Glutamatergic neuron (in vitro differentiated cells): ENCODE results near the gene PPP2R2B. TPM values are rescaled to one million over a fixed set of nuclear protein-coding genes. Genes with fewer than 3 reads are reported as not detected.
A peak's percentile ranks its signal among the peaks of the same experiment; 100 is the strongest.

Source experiments
- DNase-seq: peaks from one replicate; pipeline ENCODE4 v3.0.0; 2022
- H3K27ac Mint-ChIP-seq: one replicate; pipeline ENCODE4 v1.8.0; 2020; ENCODE audit warnings: mild to moderate bottlenecking, mixed read lengths, inconsistent platforms; ENCODE audit not compliant: unreplicated experiment
- H3K27me3 Mint-ChIP-seq: one replicate; pipeline ENCODE4 v1.8.0; 2020; ENCODE audit warnings: mild to moderate bottlenecking, moderate library complexity, mixed read lengths, inconsistent platforms; ENCODE audit not compliant: unreplicated experiment
- H3K36me3 Mint-ChIP-seq: one replicate; pipeline ENCODE4 v1.8.0; 2020; ENCODE audit warnings: mild to moderate bottlenecking, mixed read lengths, inconsistent platforms; ENCODE audit not compliant: unreplicated experiment
- H3K4me1 Mint-ChIP-seq: one replicate; pipeline ENCODE4 v1.8.0; 2020; ENCODE audit warnings: mild to moderate bottlenecking, low read depth, mixed read lengths, inconsistent platforms; ENCODE audit not compliant: unreplicated experiment
- H3K4me3 Mint-ChIP-seq: one replicate; pipeline ENCODE4 v1.8.0; 2020; ENCODE audit warnings: mild to moderate bottlenecking, mixed read lengths, inconsistent platforms; ENCODE audit not compliant: unreplicated experiment
- H3K9me3 Mint-ChIP-seq: one replicate; pipeline ENCODE4 v1.8.0; 2020; ENCODE audit warnings: mild to moderate bottlenecking, moderate library complexity, mixed read lengths, inconsistent platforms; ENCODE audit not compliant: unreplicated experiment
- CTCF ChIP-seq: fragments of 200-600 bp; sonication (generic); IDR thresholded peaks from one replicate; pipeline ENCODE4 v1.5.0; 2021; ENCODE audit not compliant: partially characterized antibody, unreplicated experiment
- total RNA-seq: library from RNA; stranded (reverse); fragmentation: NEBNext Ultra II Directional; extraction: Animal tissue kit (Norgen Biotek cat#: 25700); gene quantifications from one replicate; pipeline ENCODE4 v1.2.1, GENCODE V29; 2021; ENCODE audit not compliant: unreplicated experiment

PPP2R2B gene
- total RNA-seq, 1 donor from 2014 or later = 11.4 TPM

DNA sequence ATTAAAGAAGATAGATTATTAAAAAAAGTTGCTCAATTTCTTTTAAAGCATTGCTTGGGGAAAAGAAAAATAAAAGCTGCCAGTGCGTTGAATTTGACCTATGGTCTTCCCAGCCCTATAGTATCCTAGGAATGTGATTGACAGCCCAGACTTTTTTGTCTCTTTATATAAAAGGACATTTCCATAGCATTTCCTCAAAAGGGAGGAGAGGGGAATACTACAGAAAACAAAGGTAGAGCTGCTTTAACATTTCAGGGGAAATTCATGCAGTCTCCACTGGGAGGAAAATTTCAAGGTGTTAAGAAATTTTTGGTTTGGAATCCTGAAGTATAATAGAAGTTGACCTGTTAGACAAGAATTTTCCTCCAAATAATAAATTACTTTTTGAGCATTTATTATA lies 344.7 kb downstream of the PPP2R2B start:
- Mint-ChIP-seq H3K27me3 (peaks cover 3% of the 10 kb centered on the region), H3K27ac (no peak overlapping the region), H3K36me3 (no peaks in the 10 kb centered on the region), H3K9me3 (no peaks in the 10 kb centered on the region), H3K4me1 (peaks cover 4% of the 10 kb centered on the region), H3K4me3 (no peak overlapping the region)
- no peak for DNase-seq
- TF ChIP-seq CTCF = no peak

- peaks cover 2% of the 10 kb centered on the region for H3K4me1 Mint-ChIP-seq
- H3K4me3 Mint-ChIP-seq = no peak overlapping the region
- H3K9me3 Mint-ChIP-seq = no peaks in the 10 kb centered on the region
- no peaks in the 10 kb centered on the region for H3K36me3 Mint-ChIP-seq
- peaks cover 3% of the 10 kb centered on the region for H3K27me3 Mint-ChIP-seq
- peak; percentile 87 for TF ChIP-seq CTCF
- peak; percentile 83 for DNase-seq
- H3K27ac Mint-ChIP-seq = no peak overlapping the region
These were observed 345.2 kb downstream of the PPP2R2B start for GRCh38 chr5:146533260-146533857.
